HG03439 (cell line): ENCODE measurements around the gene BLOC1S1.
"Not testable (repeated sequence)": the region's sequence is repeated elsewhere in the genome, so short reads cannot be mapped to it uniquely, and the experiment has no call there.

Experiments used
- ATAC-seq: cut with Tn5 transposase; IDR thresholded peaks from one replicate; pipeline ENCODE4 v1.9.1; 2021; ENCODE audit warnings: mild to moderate bottlenecking, moderate library complexity; ENCODE audit not compliant: unreplicated experiment

Gene BLOC1S1

GRCh38 chr12:55743406-55744339, 27.8 kb downstream of the BLOC1S1 start:
- ATAC-seq, result peak; percentile 48

GRCh38 chr12:55744340-55745030, 28.6 kb downstream of the BLOC1S1 start:
- ATAC-seq, result no peak

DNA sequence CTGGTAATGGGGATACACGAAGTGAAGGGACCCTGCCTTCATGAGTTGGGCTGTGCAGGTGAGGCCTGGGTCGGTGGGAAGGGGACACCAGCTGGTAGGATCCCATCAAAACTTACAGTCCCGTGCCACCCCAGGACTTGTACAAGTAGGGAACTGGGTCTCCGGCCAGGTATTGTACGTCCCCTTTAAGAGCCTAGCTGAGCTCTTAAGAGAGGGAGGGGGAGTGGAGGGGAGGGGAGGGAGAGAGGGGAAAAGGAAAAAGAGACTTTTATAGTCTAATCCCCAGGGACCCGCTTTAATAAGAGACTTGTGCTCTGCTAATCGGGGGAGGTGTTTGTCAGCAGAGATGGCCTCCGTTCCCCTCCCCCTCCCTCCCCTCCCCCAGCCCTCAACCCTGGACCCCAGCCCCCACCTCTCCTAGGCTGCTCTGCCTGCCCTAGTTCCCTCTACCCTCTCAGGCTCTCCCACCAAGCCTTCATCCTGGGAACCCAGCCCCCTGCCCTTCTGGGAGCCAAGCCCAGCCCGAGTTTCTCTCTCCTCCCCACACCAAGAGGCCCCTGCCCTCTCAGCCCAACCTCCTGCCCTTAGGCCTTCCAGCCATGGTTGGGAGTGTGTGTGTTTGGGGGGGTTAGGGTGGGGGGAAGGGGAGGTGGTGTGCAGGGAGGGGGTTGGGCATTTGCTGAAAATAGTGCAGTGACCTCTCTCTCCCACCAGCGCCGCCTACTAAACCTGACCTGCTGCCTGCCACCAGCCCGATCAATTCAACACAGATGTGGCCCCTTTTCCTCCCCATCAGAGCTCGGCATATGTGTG, 29.7 kb downstream of the BLOC1S1 start:
- ATAC-seq, result no peak

DNA sequence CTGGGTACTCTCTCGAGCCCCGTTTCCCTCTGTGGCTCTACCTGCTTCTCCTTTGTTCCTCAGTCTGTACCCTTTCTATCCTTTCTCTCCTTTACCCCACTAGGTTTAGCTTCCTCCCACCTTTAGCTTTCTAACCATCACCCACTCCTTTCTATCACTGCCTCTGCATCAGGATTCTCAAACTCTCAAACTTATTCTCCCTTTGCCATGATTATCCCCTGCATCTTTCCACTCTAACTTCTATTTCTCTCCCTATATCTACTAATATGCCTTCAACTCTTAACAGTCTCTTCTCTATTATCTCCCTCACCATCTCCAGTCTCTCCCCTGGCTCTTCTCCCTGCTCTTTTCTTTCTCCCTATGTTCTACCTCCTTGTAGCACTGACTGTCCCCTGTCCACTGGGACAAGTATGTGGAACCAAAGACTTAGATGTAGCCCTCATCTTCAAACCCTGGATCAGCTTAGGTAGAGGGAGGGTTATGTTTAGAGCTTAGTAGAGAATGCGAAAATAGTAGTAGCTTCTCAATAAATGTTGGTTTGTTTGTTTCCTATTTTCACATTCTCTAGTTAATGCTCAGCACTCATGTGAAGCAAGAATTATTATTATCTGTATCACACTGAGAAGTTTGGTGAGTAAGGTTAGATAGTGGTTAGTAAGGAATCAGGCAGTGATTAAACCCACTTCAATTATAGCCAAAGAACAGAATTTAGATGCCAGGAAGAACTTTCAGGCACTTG, 30.5 kb downstream of the BLOC1S1 start:
- ATAC-seq, result no peak

- no peak for ATAC-seq
These were observed 31.0 kb downstream of the BLOC1S1 start for GRCh38 chr12:55746913-55747231.

DNA sequence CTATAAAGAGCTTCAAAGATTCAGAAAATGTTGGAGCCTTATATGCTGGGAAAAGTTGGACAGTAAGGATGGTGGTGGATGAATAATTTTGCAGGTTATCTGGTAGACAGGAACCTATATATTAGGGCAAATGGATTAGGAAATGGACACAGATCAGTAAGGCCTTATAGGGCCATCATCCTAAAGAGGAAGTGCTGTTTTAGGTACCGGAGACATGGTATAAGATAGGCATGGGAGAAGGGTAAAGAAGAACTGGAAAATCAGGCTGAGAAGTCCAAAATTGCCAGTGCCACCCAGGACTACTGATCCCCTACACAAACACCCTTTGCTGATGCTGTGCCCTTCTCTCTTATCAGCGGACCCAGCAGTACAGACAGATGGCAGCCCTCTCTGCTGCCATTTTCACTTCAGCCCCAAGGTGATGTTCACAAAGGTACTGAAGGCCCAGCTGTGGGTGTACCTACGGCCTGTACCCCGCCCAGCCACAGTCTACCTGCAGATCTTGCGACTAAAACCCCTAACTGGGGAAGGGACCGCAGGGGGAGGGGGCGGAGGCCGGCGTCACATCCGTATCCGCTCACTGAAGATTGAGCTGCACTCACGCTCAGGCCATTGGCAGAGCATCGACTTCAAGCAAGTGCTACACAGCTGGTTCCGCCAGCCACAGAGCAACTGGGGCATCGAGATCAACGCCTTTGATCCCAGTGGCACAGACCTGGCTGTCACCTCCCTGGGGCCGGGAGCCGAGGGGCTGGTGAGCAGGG, 32.6 kb downstream of the BLOC1S1 start:
- no peak for ATAC-seq

GRCh38 chr12:55755246-55755645, 39.4 kb downstream of the BLOC1S1 start:
- no peak for ATAC-seq

GRCh38 chr12:55757701-55758100, 41.9 kb downstream of the BLOC1S1 start:
- no peak for ATAC-seq

DNA sequence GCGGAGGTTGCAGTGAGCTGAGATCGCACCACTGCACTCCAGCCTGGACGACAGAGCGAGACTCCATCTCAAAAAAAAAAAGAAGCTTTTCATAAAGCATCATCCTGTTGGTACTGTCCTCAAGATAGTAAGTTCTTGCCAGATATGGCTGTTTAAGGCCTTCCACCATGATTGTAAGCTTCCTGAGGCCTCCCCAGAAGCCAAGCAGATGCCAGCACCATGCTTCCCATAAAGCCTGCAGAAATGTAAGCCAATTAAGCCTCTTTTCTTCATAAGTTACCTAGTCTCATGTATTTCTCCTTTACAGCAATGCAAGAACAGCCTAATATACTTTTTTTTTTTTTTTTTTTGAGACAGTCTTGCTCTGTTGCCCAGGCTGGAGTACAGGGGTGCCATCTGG, 42.7 kb downstream of the BLOC1S1 start:
- not testable (repeated sequence) for ATAC-seq

GRCh38 chr12:55760663-55761062, 44.8 kb downstream of the BLOC1S1 start:
- no peak for ATAC-seq

- no peak for ATAC-seq
These were observed 46.8 kb downstream of the BLOC1S1 start for GRCh38 chr12:55762646-55763045.

- ATAC-seq, result no peak
These were observed 50.0 kb downstream of the BLOC1S1 start for GRCh38 chr12:55765736-55766290.

GRCh38 chr12:55767156-55767555, 51.3 kb downstream of the BLOC1S1 start:
- no peak for ATAC-seq
